RWPE2 (cell line): Measurements from ENCODE around the gene MRTFA.
"Not testable (repeated sequence)": the region's sequence is repeated elsewhere in the genome, so short reads cannot be mapped to it uniquely, and the experiment has no call there.

Experiments
- ATAC-seq: fragments of 200-7000 bp; cut with Tn5 transposase; 3 replicates; pipeline ENCODE4 v1.9.1; 2021; ENCODE audit warnings: low read depth
- DNase-seq: peaks from one replicate; pipeline ENCODE4 v3.0.0-alpha.2; 2020; ENCODE audit warnings: low spot score
- H3K27ac ChIP-seq: fragments of 450-650 bp; 2 replicates; pipeline ENCODE4 v1.5.1; 2017; ENCODE audit warnings: mild to moderate bottlenecking; ENCODE audit not compliant: poor library complexity, severe bottlenecking
- H3K27me3 ChIP-seq: fragments of 250-450 bp; sonication (Bioruptor Pico); 2 replicates; pipeline ENCODE4 v1.5.1; 2021; ENCODE audit warnings: mild to moderate bottlenecking, moderate library complexity; ENCODE audit not compliant: insufficient read depth, poor library complexity, severe bottlenecking
- H3K36me3 ChIP-seq: fragments of 250-450 bp; sonication (Bioruptor Pico); 2 replicates; pipeline ENCODE4 v1.5.1; 2020; ENCODE audit warnings: low read depth, mild to moderate bottlenecking, moderate library complexity
- H3K4me1 ChIP-seq: fragments of 250-450 bp; sonication (Bioruptor Pico); 2 replicates; pipeline ENCODE4 v1.5.1; 2021; ENCODE audit warnings: mild to moderate bottlenecking, moderate library complexity; ENCODE audit not compliant: insufficient read depth, poor library complexity, severe bottlenecking
- H3K4me3 ChIP-seq: fragments of 250-450 bp; sonication (Bioruptor Pico); 2 replicates; pipeline ENCODE4 v1.5.1; 2021; ENCODE audit warnings: mild to moderate bottlenecking, moderate library complexity; ENCODE audit not compliant: severe bottlenecking
- H3K9me3 ChIP-seq: fragments of 250-450 bp; sonication (Bioruptor Pico); 2 replicates; pipeline ENCODE4 v1.5.1; 2021; ENCODE audit warnings: mild to moderate bottlenecking, moderate library complexity; ENCODE audit not compliant: severe bottlenecking
- CTCF ChIP-seq: fragments of 450-650 bp; IDR thresholded peaks from one replicate; pipeline ENCODE4 v1.5.1; 2017; ENCODE audit warnings: mild to moderate bottlenecking, moderate library complexity; ENCODE audit not compliant: poor library complexity, severe bottlenecking

Gene MRTFA

DNA sequence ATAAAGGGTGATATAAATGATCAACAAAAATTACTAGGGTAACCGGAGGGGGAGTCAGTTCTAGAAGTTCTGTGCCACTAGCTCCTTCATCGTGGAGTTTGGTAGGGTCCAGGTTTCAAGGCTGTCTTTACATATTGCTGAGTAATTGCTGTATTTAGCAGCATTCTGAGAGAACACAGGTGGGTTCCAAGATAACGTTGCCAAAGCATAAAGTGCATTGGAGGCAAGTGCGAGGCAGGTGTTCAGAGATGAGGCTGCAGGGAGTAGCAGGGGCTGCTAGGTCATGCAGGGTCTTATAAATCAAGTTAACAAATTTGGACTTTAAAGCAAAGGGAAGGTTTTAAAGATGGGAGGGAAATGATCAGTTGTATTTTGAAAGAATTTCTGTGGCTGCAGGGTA is 248.3 kb downstream of the MRTFA start:
- no peaks in the 10 kb centered on the region for H3K9me3 ChIP-seq
- H3K36me3 ChIP-seq, result no peaks in the 10 kb centered on the region
- H3K4me1 ChIP-seq, result peaks cover 10% of the 10 kb centered on the region
- H3K4me3 ChIP-seq, result no peak overlapping the region
- no peak for TF ChIP-seq CTCF
- no peaks in the 10 kb centered on the region for H3K27me3 ChIP-seq
- ATAC-seq, result no peak
- DNase-seq, result no peak
- no peak overlapping the region for H3K27ac ChIP-seq

DNA sequence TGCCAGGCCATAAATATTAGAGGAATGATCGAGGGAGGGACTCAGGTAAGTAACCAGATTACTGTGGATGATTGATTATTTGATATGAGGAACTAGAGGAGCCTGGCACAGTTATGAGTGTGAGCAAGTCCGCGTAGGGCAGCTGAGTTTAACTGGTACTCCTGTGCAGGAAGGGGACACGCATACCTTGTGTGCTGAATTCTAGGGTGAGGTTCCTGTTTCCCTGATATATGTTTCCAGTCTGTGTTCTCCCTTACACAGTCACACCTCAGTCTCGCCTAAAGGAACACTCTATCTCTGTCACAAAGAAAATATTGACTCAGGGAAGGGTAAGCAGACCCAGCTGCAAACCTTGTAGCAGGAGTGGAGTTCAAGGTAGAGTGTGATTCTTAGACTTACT is 248.8 kb downstream of the MRTFA start:
- no peak for ATAC-seq
- Histone ChIP-seq H3K4me1 (peaks cover 10% of the 10 kb centered on the region), H3K4me3 (no peak overlapping the region)

DNA sequence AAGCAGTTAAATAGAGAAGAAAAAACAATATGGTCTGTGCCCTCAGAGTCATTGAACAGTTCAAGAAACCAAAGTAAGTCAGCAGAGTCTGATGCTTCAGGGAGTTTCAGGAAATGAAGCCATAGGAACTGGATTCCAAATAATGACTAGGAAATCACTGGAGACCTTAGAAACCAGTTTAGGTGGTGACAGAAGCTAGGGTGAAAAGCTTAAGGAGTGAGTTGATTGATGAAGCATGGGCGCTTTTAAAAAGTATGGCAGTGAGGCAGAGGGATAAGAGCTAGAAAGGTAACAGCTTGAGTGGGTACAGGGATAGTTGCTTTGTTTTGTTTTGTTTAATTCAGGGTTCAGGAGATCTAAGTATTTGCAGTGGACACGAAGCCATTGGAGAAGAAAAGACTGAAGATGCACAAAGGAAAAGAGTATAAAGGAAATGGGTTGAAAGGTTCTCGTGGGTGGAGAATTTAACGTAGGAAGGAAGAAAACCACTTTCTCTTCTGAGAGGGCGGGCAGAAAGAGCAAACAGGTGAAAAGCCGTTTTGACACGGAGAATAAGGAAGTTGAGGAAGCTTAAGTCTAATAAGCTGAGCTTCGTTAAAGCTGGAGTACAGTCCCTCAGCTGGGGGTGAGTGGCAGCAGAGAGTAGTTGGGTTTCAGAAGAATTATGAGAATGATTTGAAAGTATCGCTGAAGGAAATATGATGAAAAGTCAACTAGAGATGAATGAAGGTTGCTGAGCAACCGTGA is 251.3 kb downstream of the MRTFA start:
- Histone ChIP-seq H3K36me3 (no peaks in the 10 kb centered on the region), H3K4me1 (peaks cover 10% of the 10 kb centered on the region), H3K27me3 (no peaks in the 10 kb centered on the region), H3K27ac (no peak overlapping the region), H3K9me3 (no peaks in the 10 kb centered on the region), H3K4me3 (no peak overlapping the region)
- DNase-seq (no peak), ATAC-seq (no peak)
- no peak for TF ChIP-seq CTCF

More for the DNA sequence above, 248.8 kb downstream of the MRTFA start:
- DNase-seq, result no peak
- Histone ChIP-seq H3K27me3 (no peaks in the 10 kb centered on the region), H3K9me3 (no peaks in the 10 kb centered on the region), H3K36me3 (no peaks in the 10 kb centered on the region), H3K27ac (no peak overlapping the region)
- TF ChIP-seq CTCF, result no peak

- ATAC-seq (no peak), DNase-seq (no peak)
- H3K27ac ChIP-seq, result no peak overlapping the region
- no peak for TF ChIP-seq CTCF
- no peaks in the 10 kb centered on the region for H3K36me3 ChIP-seq
- H3K4me1 ChIP-seq, result peaks cover 10% of the 10 kb centered on the region
- no peak overlapping the region for H3K4me3 ChIP-seq
- no peaks in the 10 kb centered on the region for H3K9me3 ChIP-seq
- H3K27me3 ChIP-seq, result no peaks in the 10 kb centered on the region
Observed at GRCh38 chr22:40383905-40384304, 252.6 kb downstream of the MRTFA start.

- TF ChIP-seq CTCF, result no peak
- Histone ChIP-seq H3K36me3 (no peaks in the 10 kb centered on the region), H3K27ac (no peak overlapping the region), H3K27me3 (no peaks in the 10 kb centered on the region), H3K4me3 (no peak overlapping the region), H3K9me3 (no peaks in the 10 kb centered on the region), H3K4me1 (peaks cover 3% of the 10 kb centered on the region)
- ATAC-seq (no peak), DNase-seq (no peak)
Observed at GRCh38 chr22:40381461-40381860, 255.1 kb downstream of the MRTFA start.

GRCh38 chr22:40378448-40378847 is 258.1 kb downstream of the MRTFA start:
- H3K27me3 ChIP-seq, H3K9me3 ChIP-seq, H3K36me3 ChIP-seq, H3K4me1 ChIP-seq, H3K27ac ChIP-seq, ATAC-seq, H3K4me3 ChIP-seq, DNase-seq: not testable (repeated sequence)
